ENCODE measurements around the gene GNAI3.

GNAI3 gene

DNA sequence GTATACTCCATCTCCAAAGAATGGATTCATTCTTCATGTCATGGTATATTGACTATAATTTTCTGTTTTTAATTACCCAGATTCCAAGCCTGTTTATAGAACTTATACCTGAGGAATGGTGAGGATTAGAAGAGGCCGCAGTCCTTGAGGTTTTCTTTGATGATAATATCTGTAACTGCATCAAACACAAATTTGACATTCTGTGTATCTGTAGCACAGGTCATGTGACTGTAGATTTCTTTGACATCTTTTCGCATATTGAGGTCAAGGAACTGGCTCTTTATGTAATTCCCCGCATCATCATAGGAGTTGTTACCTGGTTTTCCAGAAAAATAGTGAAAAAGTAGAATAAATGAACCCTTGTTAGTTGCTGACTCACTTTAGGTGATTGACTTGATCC is 54.8 kb downstream of the GNAI3 start:
- no peak for DNase-seq

GRCh38 chr1:109605381-109605780 is 57.0 kb downstream of the GNAI3 start:
- no peak for DNase-seq

- no peak for DNase-seq
Observed at GRCh38 chr1:109609881-109610280, 61.5 kb downstream of the GNAI3 start.

DNA sequence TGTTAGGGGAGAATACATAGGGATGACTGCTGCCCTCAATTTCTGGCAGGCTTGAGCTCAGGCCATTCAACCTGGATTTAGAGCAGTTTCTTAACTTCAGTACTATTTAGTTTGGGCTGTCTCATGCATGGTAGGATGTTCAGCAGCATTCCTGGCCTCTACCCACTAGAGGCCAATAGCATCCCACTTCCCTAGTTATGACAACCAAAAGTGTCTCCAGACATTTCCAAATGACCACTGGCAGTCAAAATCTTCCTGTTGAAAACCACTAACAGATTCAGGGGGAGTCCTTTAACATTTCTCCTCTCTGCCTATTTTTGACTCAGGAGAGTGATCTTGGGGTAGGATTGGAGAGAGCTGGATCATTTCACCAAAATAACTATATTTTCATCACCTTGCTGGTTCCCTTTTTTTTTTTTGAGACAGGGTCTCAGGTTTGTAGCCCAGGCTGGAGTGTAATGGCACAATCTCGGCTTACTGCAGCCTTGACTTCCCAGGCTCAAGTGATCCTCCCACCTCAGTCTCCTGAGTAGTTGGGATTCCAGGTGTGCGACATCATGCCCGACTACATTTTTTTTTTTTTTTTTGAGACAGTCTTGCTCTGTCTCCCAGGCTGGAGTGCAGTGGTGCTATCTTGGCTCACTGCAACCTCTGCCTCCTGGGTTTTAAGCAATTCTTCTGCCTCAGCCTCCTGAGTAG is 62.3 kb downstream of the GNAI3 start:
- no peak for DNase-seq

DNA sequence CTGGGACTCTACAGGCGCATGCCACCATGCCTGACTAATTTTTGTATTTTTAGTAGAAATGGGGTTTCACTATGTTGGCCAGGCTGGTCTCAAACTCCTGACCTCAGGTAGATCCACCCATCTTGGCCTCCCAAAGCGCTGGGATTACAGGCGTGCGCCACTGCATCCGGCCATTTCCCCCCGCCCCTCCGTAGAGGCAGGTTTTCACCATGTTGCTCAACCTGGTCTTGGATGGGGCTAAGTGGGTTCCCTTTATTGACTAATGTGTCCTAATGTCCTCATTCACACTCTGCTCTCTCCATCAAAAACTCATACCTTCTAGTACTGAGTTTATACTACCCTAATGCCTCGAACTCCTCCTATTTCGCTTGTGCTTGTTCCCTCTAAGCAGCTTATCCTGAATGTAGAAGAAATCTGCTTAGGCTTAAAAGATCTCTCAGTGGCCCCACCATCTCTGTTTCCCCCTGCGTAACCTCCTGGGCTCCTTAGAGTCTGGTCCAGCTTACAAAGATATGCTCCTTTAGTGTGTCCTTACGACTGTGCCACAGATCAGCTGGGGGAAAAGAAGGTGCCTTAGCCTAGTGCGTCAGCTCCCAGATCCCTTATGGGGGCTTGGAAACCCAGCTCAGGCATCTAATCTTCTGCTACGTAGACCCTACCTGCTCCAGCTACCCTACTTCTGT is 63.0 kb downstream of the GNAI3 start:
- DNase-seq = no peak

- no peak for DNase-seq
Observed at GRCh38 chr1:109613361-109614147, 65.1 kb downstream of the GNAI3 start.

DNA sequence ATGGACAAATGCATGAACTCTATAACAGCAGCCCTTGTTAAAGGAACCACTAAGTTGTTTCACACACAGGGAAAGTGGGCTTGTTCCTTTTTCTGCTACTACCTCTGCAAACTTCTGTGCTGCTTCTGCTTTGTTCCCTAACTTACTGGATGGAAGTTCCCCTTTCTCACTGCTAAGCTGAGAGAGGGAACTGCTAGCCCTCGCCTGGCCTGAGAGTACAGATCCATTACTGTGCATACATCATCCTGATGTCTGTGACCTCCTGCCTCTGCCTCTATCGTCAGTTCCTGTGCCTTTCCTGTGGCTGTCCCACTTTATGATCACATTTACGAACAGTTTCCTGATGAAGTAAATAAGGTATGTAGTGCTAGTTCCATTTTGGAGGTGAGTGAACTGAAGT is 67.5 kb downstream of the GNAI3 start:
- DNase-seq = no peak

GRCh38 chr1:109616391-109616790 is 68.0 kb downstream of the GNAI3 start:
- DNase-seq = no peak

DNA sequence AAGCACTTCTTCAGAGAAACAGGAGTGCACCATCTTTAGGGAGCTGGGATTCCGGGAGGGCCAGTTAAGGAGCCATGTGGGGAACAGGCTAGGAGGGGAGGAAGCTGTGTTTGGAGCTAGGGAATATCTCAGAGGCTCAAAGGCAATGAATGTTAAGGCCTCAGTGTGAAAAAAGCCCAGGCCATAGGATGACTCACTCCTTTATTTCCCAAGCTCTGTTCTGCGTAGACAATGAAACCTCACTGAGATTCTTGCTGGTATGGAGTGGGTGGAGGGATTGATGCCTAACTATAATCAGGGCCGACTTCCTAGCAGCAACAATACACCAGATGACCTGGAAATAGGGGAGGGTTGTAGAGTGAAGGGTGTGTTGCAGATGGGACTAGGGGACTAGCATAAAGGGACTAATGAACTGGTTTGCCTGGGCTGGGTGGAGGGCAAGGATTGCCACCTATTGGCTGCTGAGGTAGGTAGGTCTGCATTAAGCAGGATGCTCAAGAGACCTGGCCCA is 68.9 kb downstream of the GNAI3 start:
- DNase-seq = no peak

DNA sequence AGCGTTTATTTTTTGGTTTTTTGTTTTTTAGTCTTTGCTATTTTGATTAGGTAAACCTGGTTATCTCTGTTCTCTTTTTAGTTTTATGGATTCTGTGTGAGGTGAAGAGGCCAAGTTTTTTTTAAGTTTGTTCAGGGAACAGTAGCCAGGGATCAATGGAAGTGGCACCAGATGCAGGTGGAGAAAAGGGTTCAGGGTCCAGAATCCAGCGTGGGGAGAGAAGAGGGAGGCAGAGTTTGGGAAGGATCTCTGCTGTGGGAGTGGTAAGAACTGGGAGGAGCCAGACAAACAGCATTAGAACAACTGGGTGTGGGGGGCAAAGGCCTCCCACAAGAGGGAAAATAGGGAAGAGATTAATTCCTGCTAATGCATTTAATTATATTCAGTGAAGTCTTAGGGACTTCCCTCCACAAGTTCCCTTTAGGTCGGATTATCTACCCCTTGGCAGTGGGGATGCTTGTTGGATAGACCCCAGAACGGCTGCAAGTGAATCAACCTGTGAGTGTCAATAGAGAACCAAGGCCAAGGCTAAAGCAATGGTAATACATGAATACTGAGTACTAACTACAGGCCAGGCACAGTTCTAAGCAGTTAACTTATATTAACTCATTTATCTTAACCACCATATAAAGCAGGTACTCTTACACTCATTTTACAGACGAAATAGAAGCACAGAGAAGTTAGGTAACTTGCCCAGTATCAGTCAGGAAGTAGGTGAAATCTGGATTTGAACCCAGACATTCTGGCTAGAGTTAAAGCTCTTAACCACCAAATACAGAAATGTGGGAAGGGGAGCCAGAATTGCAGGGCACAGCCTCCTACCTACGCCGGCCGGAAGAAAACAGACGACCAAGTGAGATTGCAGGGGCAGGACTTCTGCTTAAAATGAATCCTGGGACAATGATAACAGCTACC is 70.5 kb downstream of the GNAI3 start:
- DNase-seq = peak in 1 of 2 experiments; percentile 19

DNA sequence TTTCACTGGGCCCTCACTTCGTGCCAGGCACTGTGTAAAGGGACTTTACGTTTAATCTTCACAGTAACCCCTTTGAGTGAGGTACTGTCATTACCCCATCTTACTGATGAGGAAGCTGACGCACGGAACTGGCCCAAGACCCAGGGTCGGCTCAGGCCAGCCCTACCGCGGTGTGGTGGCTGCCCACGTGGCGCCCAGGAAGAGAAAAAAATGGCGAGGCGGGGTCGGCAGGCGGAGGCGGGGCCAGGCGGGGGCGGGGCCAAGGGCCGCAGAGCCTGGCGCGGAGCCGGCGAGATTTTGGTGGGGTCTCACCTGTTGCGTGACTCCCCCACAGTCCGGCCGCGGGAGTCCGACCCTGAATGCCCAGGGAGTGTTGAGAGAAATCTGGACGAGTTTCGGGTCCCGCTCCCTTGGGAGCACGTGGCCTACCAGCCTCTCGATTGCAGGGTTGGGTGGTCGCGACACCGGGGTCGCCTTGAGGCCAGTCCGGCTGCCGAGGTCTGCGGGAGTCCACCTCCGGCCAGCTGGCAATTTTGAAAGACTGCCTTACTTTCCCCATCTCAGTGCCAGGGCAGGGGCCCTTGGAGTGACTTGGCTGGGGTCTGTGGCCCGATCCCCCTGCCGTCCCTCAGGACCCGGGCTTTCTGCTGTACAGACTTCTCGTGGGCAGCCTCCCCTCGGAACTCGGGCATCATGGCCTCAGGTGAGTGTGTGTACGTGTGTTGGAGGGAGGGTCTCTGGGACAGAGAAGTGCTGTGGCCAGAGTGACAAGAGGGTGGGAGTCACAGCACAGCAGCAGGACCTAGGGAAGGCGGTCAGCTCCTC is 71.4 kb downstream of the GNAI3 start, which contains the start of the genes AMPD2 and GNAT2:
TSS of gene AMPD2 (plus strand) at position 262 of the 825 bp plus-strand sequence. CDS start 1,339 bp downstream, outside the sequence.
TSS of gene GNAT2 (minus strand) at position 41 of the 825 bp plus-strand sequence. CDS start 6,746 bp downstream, outside the sequence.
- DNase-seq = peak; percentile 70 to 77

- peak; percentile 9 to 35 for DNase-seq
Observed at GRCh38 chr1:109620401-109620791, 72.0 kb downstream of the GNAI3 start.

- DNase-seq = peak; percentile 84 to 95
Observed at GRCh38 chr1:109620841-109621286, 72.4 kb downstream of the GNAI3 start.

DNA sequence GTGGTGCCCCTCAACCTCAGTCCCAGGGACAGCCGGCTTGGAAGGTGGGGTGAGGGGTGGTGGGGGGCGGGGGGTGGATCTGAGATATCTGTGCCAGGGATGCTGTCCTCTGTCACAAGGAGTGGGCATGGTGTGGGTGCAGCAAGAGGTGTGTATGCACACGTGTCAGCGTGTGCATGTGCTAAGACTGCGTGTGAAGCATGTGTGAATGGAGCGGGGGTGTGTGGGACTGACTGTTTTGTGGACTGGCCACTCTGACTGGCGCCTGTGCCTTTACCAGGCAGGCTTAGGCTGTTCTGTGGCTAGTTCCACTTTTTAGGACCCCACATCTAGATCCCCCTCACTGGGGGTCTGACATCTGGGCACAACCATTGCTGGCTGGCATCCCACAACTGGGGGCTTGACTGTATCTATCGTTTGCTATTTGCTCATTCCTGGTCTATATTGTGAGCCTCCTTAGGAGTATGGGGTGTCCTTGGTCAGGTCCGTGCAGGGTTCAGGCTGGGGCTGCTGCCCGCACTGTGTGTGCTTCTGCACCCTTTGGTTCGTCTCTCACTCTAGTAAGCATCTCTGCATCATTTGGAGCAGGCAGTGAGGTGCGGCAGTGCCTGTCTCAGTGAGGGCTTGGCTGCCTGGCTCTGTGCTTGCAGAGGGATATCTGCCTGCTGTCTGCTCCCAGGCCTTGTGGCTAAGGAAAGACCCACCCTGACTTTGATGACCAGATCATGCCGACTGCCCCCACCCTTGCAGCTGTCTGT is 73.1 kb downstream of the GNAI3 start:
- no peak for DNase-seq

- no peak for DNase-seq
Observed at GRCh38 chr1:109622137-109622892, 73.9 kb downstream of the GNAI3 start.

- no peak for DNase-seq
Observed at GRCh38 chr1:109622895-109623294, 74.5 kb downstream of the GNAI3 start.

DNA sequence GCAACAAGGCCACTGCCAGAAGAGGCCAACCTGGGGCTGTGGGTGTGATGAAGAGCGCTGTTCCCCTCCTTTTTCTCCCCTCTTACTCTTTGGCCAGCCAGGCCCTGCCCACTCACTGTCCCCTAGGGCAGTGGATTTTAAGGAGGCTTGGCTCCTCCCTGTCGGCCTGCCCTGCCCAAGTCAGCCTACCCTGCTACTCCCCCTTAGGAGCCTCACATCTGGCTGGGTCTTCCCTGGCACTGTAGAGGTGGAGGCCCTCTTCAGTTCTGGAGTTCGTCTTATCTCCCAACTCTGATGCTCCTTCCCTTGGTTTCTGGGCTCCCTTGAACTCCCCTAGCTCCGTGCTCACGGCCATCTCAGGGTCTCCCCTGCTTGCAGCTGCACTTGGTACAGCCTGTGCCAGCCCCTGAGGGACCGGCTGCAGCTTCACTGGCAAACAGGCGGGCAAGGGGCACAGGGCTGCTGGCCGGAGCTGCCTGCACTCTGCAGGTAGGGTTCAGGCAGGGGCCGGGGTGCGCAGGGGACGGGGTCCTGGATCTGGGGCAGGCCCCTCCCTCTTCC is 75.3 kb downstream of the GNAI3 start:
- DNase-seq = no peak

GRCh38 chr1:109624201-109625010 is 76.0 kb downstream of the GNAI3 start:
- no peak for DNase-seq
